IMR-90 (cell line): ENCODE measurements around the gene ALG1. TPM values are rescaled to one million over a fixed set of nuclear protein-coding genes. Genes with fewer than 3 reads are reported as not detected.

Experiments used
- ATAC-seq: fragments of 200-7000 bp; cut with Tn5 transposase; 2 replicates; pipeline ENCODE4 v1.9.1; 2020; ENCODE audit warnings: low read depth, mild to moderate bottlenecking, moderate library complexity
- BruUV-seq: library from RNA; stranded (reverse); fragments of 400-500 nt; replicated peaks from 2 replicates; lab custom pipeline; 2021; lab: Mats Ljungman, UMichigan
- CTCF ChIA-PET: fragments of 300-600 bp; formaldehyde crosslinking; extraction: SDS; loops from one replicate; lab custom pipeline; 2021; ENCODE audit warnings: antibody characterized with exemption; lab: Yijun Ruan, JAX
- POLR2A ChIA-PET: fragments of 300-600 bp; sonication (Branson Sonifier 250); formaldehyde crosslinking; loops from one replicate; lab custom pipeline; 2022; ENCODE audit warnings: antibody characterized with exemption; ENCODE audit not compliant: unreplicated experiment; lab: Charles Lee
- DNase-seq: peaks from one replicate; pipeline ENCODE4 v3.0.0; 2013
- H2AFZ ChIP-seq: replicated peaks from 2 replicates; pipeline ENCODE3; 2013; ENCODE audit warnings: low read length, mild to moderate bottlenecking; ENCODE audit not compliant: poor library complexity
- H2AK5ac ChIP-seq: 2 replicates; pipeline ENCODE4 v1.6.1; 2013; ENCODE audit warnings: low read depth, low read length, inconsistent platforms
- H2AK9ac ChIP-seq: replicated peaks from 2 replicates; pipeline ENCODE3; 2013; ENCODE audit warnings: mild to moderate bottlenecking, low read depth, low read length, moderate library complexity; ENCODE audit not compliant: poor library complexity
- H2BK120ac ChIP-seq: 2 replicates; pipeline ENCODE4 v1.6.1; 2013; ENCODE audit warnings: low read depth, low read length, inconsistent platforms
- H2BK15ac ChIP-seq: 3 replicates; pipeline ENCODE4 v1.6.1; 2013; ENCODE audit warnings: low read depth, low read length, inconsistent platforms
- H2BK20ac ChIP-seq: 2 replicates; pipeline ENCODE4 v1.6.1; 2013; ENCODE audit warnings: low read depth, mild to moderate bottlenecking, inconsistent platforms, low read length, moderate library complexity
- H2BK5ac ChIP-seq: 2 replicates; pipeline ENCODE4 v1.6.1; 2013; ENCODE audit warnings: mild to moderate bottlenecking, low read depth, low read length, inconsistent platforms; ENCODE audit not compliant: poor library complexity, severe bottlenecking
- H3K14ac ChIP-seq: replicated peaks from 2 replicates; pipeline ENCODE4 v1.6.1; 2013; ENCODE audit warnings: low read depth, low read length, inconsistent platforms
- H3K18ac ChIP-seq: 2 replicates; pipeline ENCODE4 v1.6.1; 2013; ENCODE audit warnings: low read depth, low read length, control low read depth
- H3K23ac ChIP-seq: 2 replicates; pipeline ENCODE4 v1.6.1; 2013; ENCODE audit warnings: low read depth, low read length, inconsistent platforms
- H3K27ac ChIP-seq: 2 replicates; pipeline ENCODE4 v1.5.1; 2013; ENCODE audit warnings: mild to moderate bottlenecking, control low read depth, low read length; ENCODE audit not compliant: insufficient read depth
- H3K27me3 ChIP-seq: 2 replicates; pipeline ENCODE4 v1.6.1; 2013; ENCODE audit warnings: low read length; ENCODE audit not compliant: control insufficient read depth, insufficient read depth
- H3K36me3 ChIP-seq: 2 replicates; pipeline ENCODE4 v1.6.1; 2013; ENCODE audit warnings: low read length, mixed read lengths; ENCODE audit not compliant: control insufficient read depth, insufficient read depth
- H3K4ac ChIP-seq: 2 replicates; pipeline ENCODE4 v1.6.1; 2013; ENCODE audit warnings: low read depth, low read length, inconsistent platforms
- H3K4me1 ChIP-seq: 2 replicates; pipeline ENCODE4 v1.6.1; 2013; ENCODE audit warnings: low read length, mixed read lengths; ENCODE audit not compliant: control insufficient read depth, insufficient read depth
- H3K4me2 ChIP-seq: 2 replicates; pipeline ENCODE4 v1.6.1; 2013; ENCODE audit warnings: low read depth, mild to moderate bottlenecking, control low read depth, low read length, moderate library complexity
- H3K4me3 ChIP-seq: 2 replicates; pipeline ENCODE4 v1.5.1; 2013; ENCODE audit warnings: low read depth, mild to moderate bottlenecking, control low read depth, low read length, moderate library complexity; ENCODE audit not compliant: insufficient read depth
- H3K56ac ChIP-seq: 2 replicates; pipeline ENCODE4 v1.6.1; 2013; ENCODE audit warnings: low read length, inconsistent platforms; ENCODE audit not compliant: insufficient read depth; ENCODE audit errors: extremely low read depth
- H3K79me1 ChIP-seq, 2 experiments: 2 replicates each; pipeline ENCODE4 v1.6.1; 2013; ENCODE audit warnings: low read length in 2 of 2, inconsistent platforms in 1 of 2, low read depth in 1 of 2
- H3K9ac ChIP-seq: 2 replicates; pipeline ENCODE4 v1.6.1; 2013; ENCODE audit warnings: low read depth, low read length, control low read depth
- H3K9me1 ChIP-seq: 2 replicates; pipeline ENCODE4 v1.6.1; 2013; ENCODE audit warnings: low read length, inconsistent platforms; ENCODE audit not compliant: insufficient read depth
- H3K9me3 ChIP-seq: 2 replicates; pipeline ENCODE4 v1.6.1; 2013; ENCODE audit warnings: low read length; ENCODE audit not compliant: control insufficient read depth, insufficient read depth
- H4K20me1 ChIP-seq: 2 replicates; pipeline ENCODE4 v1.6.1; 2013; ENCODE audit warnings: low read length, inconsistent platforms; ENCODE audit not compliant: insufficient read depth
- H4K5ac ChIP-seq: 2 replicates; pipeline ENCODE4 v1.6.1; 2013; ENCODE audit warnings: mild to moderate bottlenecking, low read depth, low read length, control low read depth
- H4K8ac ChIP-seq, 2 experiments: 2 replicates each; pipeline ENCODE4 v1.6.1; 2013; ENCODE audit warnings: low read depth in 2 of 2, low read length in 2 of 2, control low read depth in 1 of 2, inconsistent platforms in 1 of 2
- H4K91ac ChIP-seq: 2 replicates; pipeline ENCODE4 v1.6.1; 2013; ENCODE audit warnings: low read depth, low read length, inconsistent platforms; ENCODE audit not compliant: insufficient read depth
- BHLHE40 ChIP-seq: fragments of 150-350 bp; IDR thresholded peaks from 2 replicates; pipeline ENCODE4 v1.6.1; 2016; ENCODE audit warnings: mild to moderate bottlenecking, low read depth, low read length
- CEBPB ChIP-seq: IDR thresholded peaks from 2 replicates; pipeline ENCODE4 v1.6.1; 2012; ENCODE audit warnings: low read depth, low read length, improper control_type of control experiment
- CHD1 ChIP-seq: IDR thresholded peaks from 2 replicates; pipeline ENCODE4 v1.6.1; 2012; ENCODE audit warnings: low read depth, low read length, improper control_type of control experiment
- RAD21 ChIP-seq: IDR thresholded peaks from 2 replicates; pipeline ENCODE4 v1.6.1; 2012; ENCODE audit warnings: low read length, improper control_type of control experiment
- RCOR1 ChIP-seq: IDR thresholded peaks from 2 replicates; pipeline ENCODE4 v1.6.1; 2012; ENCODE audit warnings: mild to moderate bottlenecking, low read length, improper control_type of control experiment; ENCODE audit not compliant: insufficient replicate concordance
- RFX5 ChIP-seq: IDR thresholded peaks from 2 replicates; pipeline ENCODE4 v1.8.0; 2012; ENCODE audit warnings: low read depth, mild to moderate bottlenecking, low read length, moderate library complexity
- WGBS, 2 experiments: methylation state at CpG; one replicate each; pipeline versions ENCODE4 v1.1.5 to v1.1.7; 2013; ENCODE audit warnings: missing lambda C conversion rate in 2 of 2; ENCODE audit not compliant: insufficient read length in 1 of 2; ENCODE audit errors: extremely low coverage in 2 of 2; 5-methylcytosine and 5-hydroxymethylcytosine counted together
- dilution Hi-C: fragments of 300-500 bp; cut with HindIII; formaldehyde crosslinking; loops from one replicate; pipeline ENCODE4 v1.14.3; 2018; ENCODE audit warnings: low sequenced_read_pairs; ENCODE audit not compliant: unreplicated experiment
- in situ Hi-C: fragments of 300-500 bp; cut with MboI; formaldehyde crosslinking; loops from 3 replicates; pipeline ENCODE4 v1.14.3; 2019; ENCODE audit warnings: low sequenced_read_pairs, inconsistent platforms, mixed read lengths
- intact Hi-C: fragments of 100-400 bp; cut with micrococcal nuclease; formaldehyde crosslinking; loops from 2 replicates; pipeline ENCODE4 v1.10.0; 2022
- polyA plus RNA-seq, 3 experiments: library from polyadenylated mRNA; depleted of rRNA; stranded (reverse); fragments of >200 nt; gene quantifications; 2 replicates each; pipeline ENCODE4 v1.2.3, GENCODE V29; 2012; ENCODE audit warnings: low replicate concordance in 1 of 3
- total RNA-seq: library from RNA; depleted of rRNA; stranded (reverse); fragments of >200 nt; gene quantifications from 2 replicates; pipeline ENCODE4 v1.2.3, GENCODE V29; 2012

ALG1 gene
- total and polyA plus RNA-seq, 2 of the 4 experiments (the other 2 are of a cell fraction): 30.9 to 41.0 TPM

GRCh38 chr16:5062790-5063765 lies 8.6 kb upstream of the ALG1 start:
- DNase-seq (no peak), ATAC-seq (no peak)
- dilution Hi-C loops (no loop called here), in situ Hi-C loops (no loop called here), intact Hi-C loops (no loop called here)
- no peak overlapping the region for H2AK9ac ChIP-seq
- H3K27me3 ChIP-seq: peaks cover 21% of the 10 kb centered on the region
- H3K9me3 ChIP-seq: no peaks in the 10 kb centered on the region
- H3K18ac ChIP-seq: no peak overlapping the region
- no peak overlapping the region for H2BK20ac ChIP-seq
- H3K23ac ChIP-seq: no peak overlapping the region
- H3K4me1 ChIP-seq: peaks cover 6% of the 10 kb centered on the region; the same call in 1 of the 2 replicates
- H3K36me3 ChIP-seq: no peaks in the 10 kb centered on the region
- H2BK15ac ChIP-seq: no peak overlapping the region
- H3K9ac ChIP-seq: no peak overlapping the region
- no peak overlapping the region for H3K4me2 ChIP-seq
- no peak overlapping the region for H2BK5ac ChIP-seq
- H2AK5ac ChIP-seq: no peak overlapping the region
- no peak overlapping the region for H3K14ac ChIP-seq
- H3K4me3 ChIP-seq: no peak overlapping the region
- no peak overlapping the region for H4K8ac ChIP-seq
- no peak overlapping the region for H4K5ac ChIP-seq
- ChIA-PET CTCF (no interaction called here), POLR2A (no interaction called here)
- H4K20me1 ChIP-seq: no peaks in the 10 kb centered on the region
- 50% methylated on average over 5 of the region's 19 CpGs; no CpG with 5 or more reads in 1 of the 2 experiments for WGBS, 2 experiments
- H2BK120ac ChIP-seq: no peak overlapping the region
- H3K56ac ChIP-seq: no peak overlapping the region
- H3K79me1 ChIP-seq: no peaks in the 10 kb centered on the region
- BruUV-seq: no TSS peak
- H2AFZ ChIP-seq: peak overlapping the region; percentile 17
- peaks cover 3% of the 10 kb centered on the region; the same call in 1 of the 2 replicates for H3K9me1 ChIP-seq
- TF ChIP-seq CHD1 (no peak), RCOR1 (no peak), RAD21 (no peak), BHLHE40 (no peak), CEBPB (no peak), RFX5 (no peak)
- H3K4ac ChIP-seq: no peak overlapping the region
- no peak overlapping the region for H3K27ac ChIP-seq
- H4K91ac ChIP-seq: no peak overlapping the region
